Loucy (cell line): ENCODE data around the gene PRMT1.

ENCODE experiments used
- H2AFZ ChIP-seq: fragments of 200-600 bp; sonication (generic); 2 replicates; pipeline ENCODE4 v1.6.0; 2016; ENCODE audit warnings: antibody characterized with exemption, mild to moderate bottlenecking, low read length, moderate library complexity
- H3F3A ChIP-seq: fragments of 200-600 bp; 2 replicates; pipeline ENCODE4 v1.6.0; 2016; ENCODE audit warnings: antibody characterized with exemption, low read depth, mild to moderate bottlenecking
- H3K27me3 ChIP-seq: fragments of 200-600 bp; sonication (generic); 2 replicates; pipeline ENCODE4 v1.6.1; 2014; ENCODE audit warnings: low read length, mild to moderate bottlenecking; ENCODE audit not compliant: insufficient read depth, poor library complexity, severe bottlenecking
- H3K36me3 ChIP-seq: fragments of 200-600 bp; sonication (generic); 2 replicates; pipeline ENCODE4 v1.6.1; 2016; ENCODE audit warnings: low read length; ENCODE audit not compliant: insufficient read depth
- H3K4me1 ChIP-seq: fragments of 200-600 bp; sonication (generic); 2 replicates; pipeline ENCODE4 v1.5.1; 2014; ENCODE audit warnings: low read length, mild to moderate bottlenecking; ENCODE audit not compliant: insufficient read depth, poor library complexity, severe bottlenecking
- H3K4me2 ChIP-seq: fragments of 200-600 bp; sonication (generic); 2 replicates; pipeline ENCODE4 v1.6.0; 2014; ENCODE audit warnings: antibody characterized with exemption, low read length, low read depth, mild to moderate bottlenecking; ENCODE audit not compliant: poor library complexity, severe bottlenecking
- H3K4me3 ChIP-seq: fragments of 200-600 bp; sonication (generic); 2 replicates; pipeline ENCODE4 v1.5.1; 2014; ENCODE audit warnings: low read length, mild to moderate bottlenecking, mixed read lengths; ENCODE audit not compliant: poor library complexity, severe bottlenecking
- H3K79me2 ChIP-seq: fragments of 200-600 bp; sonication (generic); 2 replicates; pipeline ENCODE4 v1.6.1; 2014; ENCODE audit warnings: low read length; ENCODE audit not compliant: insufficient read depth
- H3K9ac ChIP-seq: fragments of 200-600 bp; sonication (generic); 2 replicates; pipeline ENCODE4 v1.6.0; 2014; ENCODE audit warnings: mild to moderate bottlenecking, low read depth, low read length, moderate library complexity; ENCODE audit not compliant: poor library complexity, severe bottlenecking
- H3K9me2 ChIP-seq: fragments of 200-600 bp; sonication (generic); replicated peaks from 2 replicates; pipeline ENCODE4 v1.6.1; 2016; ENCODE audit warnings: low read depth, low read length, mixed read lengths
- H3K9me3 ChIP-seq: fragments of 200-600 bp; sonication (generic); 2 replicates; pipeline ENCODE4 v1.6.1; 2014; ENCODE audit warnings: mild to moderate bottlenecking, antibody characterized with exemption, low read length, low read depth; ENCODE audit not compliant: insufficient read depth
- H4K20me1 ChIP-seq: fragments of 200-600 bp; sonication (generic); 2 replicates; pipeline ENCODE4 v1.6.0; 2014; ENCODE audit warnings: antibody characterized with exemption, low read length, mild to moderate bottlenecking; ENCODE audit not compliant: insufficient read depth, poor library complexity, severe bottlenecking
- CTCF ChIP-seq: fragments of 200-600 bp; sonication (generic); conservative IDR thresholded peaks from 2 replicates; pipeline ENCODE4 v1.5.1; 2014; ENCODE audit warnings: mild to moderate bottlenecking, antibody characterized with exemption, low read length
- EZH2phosphoT487 ChIP-seq: fragments of 200-600 bp; IDR thresholded peaks from 2 replicates; pipeline ENCODE4 v1.6.1; 2018; ENCODE audit warnings: antibody characterized with exemption, mild to moderate bottlenecking, moderate library complexity, borderline replicate concordance

PRMT1 gene

GRCh38 chr19:49683814-49684250, 6.8 kb downstream of the PRMT1 start:
- H3K36me3 ChIP-seq = peaks cover 71% of the 10 kb centered on the region; the same call in 1 of the 2 replicates
- H2AFZ ChIP-seq = no peak overlapping the region
- H3K4me2 ChIP-seq = no peak overlapping the region
- no peak overlapping the region for H3K4me3 ChIP-seq
- no peak overlapping the region for H3K9ac ChIP-seq
- H3K4me1 ChIP-seq = peaks cover 21% of the 10 kb centered on the region
- H3K9me3 ChIP-seq = no peaks in the 10 kb centered on the region
- H3K9me2 ChIP-seq = no peaks in the 10 kb centered on the region
- H3K79me2 ChIP-seq = peaks cover 33% of the 10 kb centered on the region
- H3K27me3 ChIP-seq = no peaks in the 10 kb centered on the region
- peaks cover 40% of the 10 kb centered on the region for H4K20me1 ChIP-seq
- no peak for TF ChIP-seq CTCF
- no peak for TF ChIP-seq EZH2phosphoT487
- no peaks in the 10 kb centered on the region for H3F3A ChIP-seq

- no peak overlapping the region for H3K4me2 ChIP-seq
- H2AFZ ChIP-seq = no peak overlapping the region
- H3K9me2 ChIP-seq = no peaks in the 10 kb centered on the region
- H3K4me3 ChIP-seq = no peak overlapping the region
- peaks cover 73% of the 10 kb centered on the region; the same call in 1 of the 2 replicates for H3K36me3 ChIP-seq
- H3F3A ChIP-seq = no peaks in the 10 kb centered on the region
- H4K20me1 ChIP-seq = peaks cover 35% of the 10 kb centered on the region
- no peaks in the 10 kb centered on the region for H3K27me3 ChIP-seq
- H3K9me3 ChIP-seq = no peaks in the 10 kb centered on the region
- no peak overlapping the region for H3K9ac ChIP-seq
- H3K4me1 ChIP-seq = peaks cover 17% of the 10 kb centered on the region
- peak; percentile 54 for TF ChIP-seq CTCF
- TF ChIP-seq EZH2phosphoT487 = no peak
- peaks cover 27% of the 10 kb centered on the region for H3K79me2 ChIP-seq
These were observed 7.3 kb downstream of the PRMT1 start for GRCh38 chr19:49684251-49684982.

GRCh38 chr19:49684983-49685553, 8.0 kb downstream of the PRMT1 start:
- Histone ChIP-seq H3K9me2 (no peaks in the 10 kb centered on the region), H2AFZ (no peak overlapping the region), H3K79me2 (peaks cover 20% of the 10 kb centered on the region), H3K36me3 (peaks cover 73% of the 10 kb centered on the region; the same call in 1 of the 2 replicates), H4K20me1 (peaks cover 28% of the 10 kb centered on the region), H3K4me1 (peaks cover 10% of the 10 kb centered on the region), H3K4me2 (no peak overlapping the region), H3K27me3 (no peaks in the 10 kb centered on the region), H3K4me3 (no peak overlapping the region), H3K9me3 (no peaks in the 10 kb centered on the region), H3K9ac (no peak overlapping the region), H3F3A (no peaks in the 10 kb centered on the region)
- TF ChIP-seq EZH2phosphoT487 = no peak
- TF ChIP-seq CTCF = no peak
